Esophagus muscularis mucosa (tissue), 3 donors: ENCODE data around the gene LIM2.

ENCODE experiments used
- CTCF ChIP-seq, 3 experiments: fragments of 200-600 bp in 2 of 3; fragments of 450-650 bp in 1 of 3; sonication (generic) in 2 of 3; IDR thresholded peaks; one replicate each; pipeline ENCODE4 v1.5.1; 2017 to 2019; ENCODE audit warnings: antibody characterized with exemption in 3 of 3, mild to moderate bottlenecking in 2 of 3, moderate library complexity in 1 of 3
- POLR2A ChIP-seq: fragments of 450-650 bp; IDR thresholded peaks from one replicate; pipeline ENCODE4 v1.6.1; 2017; ENCODE audit warnings: antibody characterized with exemption, moderate library complexity, mild to moderate bottlenecking, low read depth
- POLR2AphosphoS5 ChIP-seq, 2 donors: sonication (generic); formaldehyde crosslinking; IDR thresholded peaks; one replicate each; pipeline ENCODE4 v1.6.1; 2017; ENCODE audit warnings: antibody characterized with exemption in 2 of 2

DNA sequence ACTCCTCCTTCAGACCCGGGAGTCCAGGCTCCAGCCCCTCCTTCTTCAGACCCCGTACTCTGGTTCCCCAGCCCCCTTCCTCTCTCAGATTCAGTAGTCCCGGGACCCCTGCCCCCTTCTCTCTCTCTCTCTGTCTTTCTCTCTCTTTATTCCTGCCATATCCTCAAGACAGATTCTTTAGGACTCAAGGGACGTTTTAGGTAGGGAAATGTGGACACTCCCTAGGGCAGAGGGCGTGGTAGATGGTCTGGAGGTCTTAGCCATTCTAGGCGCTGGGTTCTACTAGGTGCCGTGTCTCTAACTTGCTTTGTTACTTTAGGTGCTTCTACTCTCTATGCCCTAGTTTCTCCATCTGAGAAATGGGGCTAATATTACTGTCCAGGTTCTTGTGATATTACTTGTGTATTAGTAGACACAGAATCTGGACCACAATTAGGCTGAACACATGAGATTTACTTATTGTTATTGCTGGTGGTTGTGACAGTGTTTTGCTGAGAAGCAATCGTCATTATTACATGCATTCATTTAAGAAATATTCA, 3.4 kb upstream of the LIM2 start:
- no peak for TF ChIP-seq CTCF (IDR thresholded peaks at IDR 0.05)
- no peak for TF ChIP-seq POLR2AphosphoS5 (IDR thresholded peaks at IDR 0.05)
- no peak for TF ChIP-seq POLR2A
